GM18499 (cell line): ENCODE data around the gene FBXW8.

Experiments used
- ATAC-seq: cut with Tn5 transposase; IDR thresholded peaks from one replicate; pipeline ENCODE4 v1.9.1; 2021; ENCODE audit warnings: moderate number of reproducible peaks; ENCODE audit not compliant: insufficient read depth, unreplicated experiment

FBXW8 gene

GRCh38 chr12:117034249-117034648 is 123.5 kb downstream of the FBXW8 start:
- no peak for ATAC-seq

- ATAC-seq: no peak
Measured at GRCh38 chr12:117034701-117035151, 124.0 kb downstream of the FBXW8 start.

GRCh38 chr12:117035287-117035686 is 124.5 kb downstream of the FBXW8 start:
- no peak for ATAC-seq

- ATAC-seq: no peak
Measured at GRCh38 chr12:117036046-117036445, 125.3 kb downstream of the FBXW8 start.

- no peak for ATAC-seq
Measured at GRCh38 chr12:117036547-117036946, 125.8 kb downstream of the FBXW8 start.

- no peak for ATAC-seq
Measured at GRCh38 chr12:117037289-117038022, 126.7 kb downstream of the FBXW8 start.

GRCh38 chr12:117038023-117038680 is 127.4 kb downstream of the FBXW8 start:
- no peak for ATAC-seq

- no peak for ATAC-seq
Measured at GRCh38 chr12:117038919-117039318, 128.2 kb downstream of the FBXW8 start.

DNA sequence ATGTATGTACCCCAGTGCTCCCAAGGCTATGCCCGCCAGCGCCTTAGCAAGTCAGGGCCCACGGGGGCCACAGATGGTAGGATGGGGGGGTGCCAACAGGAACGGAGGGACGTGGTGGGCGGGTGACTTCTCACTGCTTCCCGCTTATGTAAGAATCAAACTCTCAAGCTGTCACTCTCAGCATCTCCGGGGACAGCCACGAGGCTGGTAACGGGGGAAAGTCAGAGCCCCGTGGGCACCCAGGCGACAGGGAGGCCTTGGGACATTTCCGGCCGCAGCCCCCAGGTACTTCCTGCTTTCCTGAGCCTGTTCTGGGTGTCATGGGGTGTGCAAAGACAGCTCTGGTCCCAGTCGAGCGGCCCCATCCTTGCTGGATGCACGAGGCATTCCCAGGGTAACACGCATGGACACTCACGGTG is 129.2 kb downstream of the FBXW8 start:
- no peak for ATAC-seq

- no peak for ATAC-seq
Measured at GRCh38 chr12:117040496-117040895, 129.7 kb downstream of the FBXW8 start.

- ATAC-seq: no peak
Measured at GRCh38 chr12:117041798-117042170, 131.0 kb downstream of the FBXW8 start.

DNA sequence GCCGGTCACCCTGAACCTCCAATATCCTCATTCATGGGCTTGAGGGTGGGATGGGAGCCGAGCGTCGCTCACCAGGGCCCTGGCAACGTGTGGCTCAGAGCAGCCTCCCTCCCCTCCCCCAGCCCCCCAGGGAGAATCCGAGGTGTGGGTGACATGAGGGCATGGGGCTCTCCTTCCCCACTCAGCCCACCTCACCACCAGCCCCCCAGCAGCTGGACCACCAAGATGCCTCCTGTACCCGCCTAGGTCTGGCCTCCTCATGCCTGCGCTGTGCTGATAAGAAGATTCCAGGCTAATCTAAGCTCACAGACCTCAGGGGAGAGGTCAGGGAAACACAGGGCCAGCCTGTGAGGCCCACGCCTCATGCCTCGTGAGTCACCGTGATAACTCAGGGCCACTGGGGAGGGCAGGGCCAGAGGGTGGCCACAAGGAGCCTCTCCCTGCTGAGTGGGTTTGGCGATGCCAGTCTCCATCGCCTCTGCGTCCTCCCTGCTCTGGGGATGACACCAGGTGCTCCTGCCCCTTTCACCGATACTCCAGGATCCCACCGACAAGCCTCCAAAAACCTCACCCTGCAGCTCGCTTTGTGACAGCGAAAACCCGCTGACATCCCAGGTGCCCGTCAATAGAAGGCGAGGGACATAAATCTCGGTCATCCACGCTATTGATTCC is 131.6 kb downstream of the FBXW8 start:
- no peak for ATAC-seq

DNA sequence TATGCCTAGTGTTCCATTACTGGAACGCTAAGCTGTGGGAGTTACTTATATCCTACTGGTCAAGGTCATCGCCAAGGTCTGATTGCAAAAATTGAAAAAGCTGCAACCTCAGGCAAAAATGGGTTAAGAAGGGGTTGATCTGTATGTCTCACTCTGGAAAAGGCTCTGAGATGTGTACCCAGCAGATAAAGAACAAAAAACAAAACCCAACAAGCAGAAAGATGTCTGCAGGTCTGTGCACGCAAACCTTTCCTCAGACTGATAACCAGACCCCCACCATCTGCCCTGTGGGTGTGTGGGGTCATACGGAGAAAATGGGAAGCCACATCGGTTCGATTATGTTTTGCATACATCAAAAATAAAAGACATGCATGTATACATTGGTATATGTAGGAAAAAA is 132.1 kb downstream of the FBXW8 start:
- no peak for ATAC-seq

DNA sequence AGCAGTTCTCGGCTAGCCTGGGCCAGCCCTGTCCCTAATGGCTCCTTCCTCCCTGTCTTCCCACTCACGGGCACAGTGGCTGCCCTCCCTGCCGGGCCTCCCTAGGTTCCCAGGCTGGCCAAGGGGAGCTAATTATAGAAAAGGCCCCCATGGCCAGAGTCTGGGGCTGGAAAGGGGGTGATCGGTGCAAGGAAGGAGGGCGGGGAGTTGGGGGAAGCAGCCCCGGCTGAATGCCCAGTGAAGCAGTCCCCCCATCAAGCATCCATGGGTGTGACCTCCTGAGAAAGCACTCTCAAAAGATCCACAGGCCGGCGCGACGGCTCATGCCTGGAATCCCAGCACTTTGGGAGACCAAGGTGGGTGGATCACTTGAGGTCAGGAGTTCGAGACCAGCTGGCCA is 133.6 kb downstream of the FBXW8 start:
- ATAC-seq: no peak

DNA sequence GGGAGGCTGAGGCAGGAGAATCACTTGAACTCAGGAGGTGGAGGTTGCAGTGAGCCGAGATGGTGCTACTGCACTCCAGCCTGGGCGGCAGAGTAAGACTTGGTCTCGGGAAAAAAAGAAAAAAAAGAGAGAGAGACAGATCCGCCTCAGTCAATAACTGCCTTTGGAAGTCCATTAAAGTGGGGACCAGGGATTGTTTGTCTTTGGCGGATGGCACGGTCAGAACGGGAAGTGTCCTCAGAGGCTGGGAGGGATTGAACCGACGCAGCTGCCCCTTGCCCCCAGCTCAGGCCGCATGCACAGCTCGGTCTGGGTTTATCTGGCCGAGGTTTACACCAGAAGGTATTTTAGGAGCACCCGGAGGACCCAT is 134.0 kb downstream of the FBXW8 start:
- ATAC-seq: no peak

GRCh38 chr12:117045160-117046010 is 134.6 kb downstream of the FBXW8 start:
- no peak for ATAC-seq

- no peak for ATAC-seq
Measured at GRCh38 chr12:117046011-117046369, 135.2 kb downstream of the FBXW8 start.

DNA sequence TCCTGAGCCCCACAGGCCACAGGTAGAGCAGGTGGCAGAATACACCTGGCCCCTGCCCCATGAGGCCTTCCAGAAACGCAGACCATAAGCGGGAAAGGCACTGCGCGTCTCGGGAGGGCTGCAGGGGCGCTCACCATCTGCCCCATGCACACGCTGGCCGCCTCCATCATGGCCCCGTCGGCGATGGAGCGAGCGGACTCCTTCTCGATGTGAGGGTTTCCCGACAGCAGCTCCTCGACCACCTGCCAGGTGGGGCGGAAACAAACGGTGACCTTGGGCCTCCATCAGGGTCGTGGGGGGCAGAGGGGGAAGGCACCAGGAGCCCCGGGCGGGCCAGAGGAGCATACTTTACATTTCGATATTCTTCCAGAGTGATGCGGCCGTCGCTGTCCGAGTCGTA is 135.7 kb downstream of the FBXW8 start:
- ATAC-seq: no peak

DNA sequence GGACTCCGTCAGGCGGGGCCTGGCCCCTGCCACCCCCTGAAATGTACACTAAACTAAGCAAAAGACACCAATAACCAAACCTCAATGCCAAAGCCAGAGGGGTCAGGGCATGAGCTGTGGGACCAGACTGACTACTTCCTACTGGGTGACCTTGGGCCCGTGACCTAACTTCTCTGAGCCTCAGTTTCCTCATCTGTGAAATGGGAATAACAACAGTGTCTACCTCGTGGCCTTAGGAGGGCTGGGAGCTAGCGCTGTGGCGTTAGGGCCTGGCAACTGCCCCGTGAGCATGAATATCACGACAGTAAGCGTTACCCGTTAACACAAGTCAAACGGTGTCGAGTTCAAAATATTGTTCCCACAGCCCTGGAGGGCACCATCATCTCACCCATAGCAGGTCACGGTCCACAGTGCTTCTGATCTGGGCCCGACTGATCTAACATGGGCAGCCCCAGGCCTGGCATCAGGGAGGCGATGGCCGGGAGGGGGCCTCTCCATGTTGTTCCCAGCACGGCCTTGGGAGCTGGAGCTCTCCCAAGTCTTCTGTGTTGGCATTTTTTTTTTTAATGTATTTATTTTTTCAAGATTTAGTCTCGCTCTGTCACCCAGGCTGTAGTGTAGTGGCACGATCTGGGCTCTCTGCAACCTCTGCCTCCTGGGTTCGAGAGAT is 136.2 kb downstream of the FBXW8 start:
- no peak for ATAC-seq
